A549 (cell line): ENCODE data around the gene NOD2. TPM values are rescaled to one million over a fixed set of nuclear protein-coding genes. Genes with fewer than 3 reads are reported as not detected.

Experiments
- ATAC-seq, 2 experiments: fragments of 200-7000 bp in 1 of 2; fragments of >200 bp in 1 of 2; cut with Nextera tagmentation in 1 of 2; cut with Tn5 transposase in 1 of 2; 3 replicates each; pipeline versions ENCODE4 v1.8.0 to v1.9.1; 2018 to 2020; ENCODE audit warnings: mild to moderate bottlenecking in 1 of 2, moderate library complexity in 1 of 2
- CTCF ChIA-PET: fragments of 300-600 bp; sonication (Branson Sonifier 250); formaldehyde crosslinking; extraction: SDS; loops from one replicate; lab custom pipeline; 2021; ENCODE audit warnings: antibody characterized with exemption, inconsistent platforms; lab: Yijun Ruan, JAX
- POLR2A ChIA-PET: fragments of 350-600 bp; formaldehyde crosslinking; extraction: SDS; loops from one replicate; lab custom pipeline; 2021; ENCODE audit warnings: antibody characterized with exemption, inconsistent platforms; lab: Yijun Ruan, JAX
- DNase-seq, 2 experiments: peaks; one replicate each; pipeline versions ENCODE4 v3.0.0 to v3.0.0-alpha.2; 2011 to 2016; ENCODE audit warnings: low read depth in 1 of 2, low spot score in 1 of 2
- FAIRE-seq: peaks from 2 replicates; lab custom pipeline; 2011; peaks lifted over from hg19 to GRCh38; lab: Jason Lieb, UNC
- H3K27ac ChIP-seq, 2 experiments: fragments of >200 bp; sonication (Bioruptor Twin); formaldehyde crosslinking; 3 replicates each; pipeline ENCODE4 v1.5.1; 2016 to 2017
- H3K4me1 ChIP-seq: fragments of >200 bp; sonication (Bioruptor Twin); formaldehyde crosslinking; 3 replicates; pipeline ENCODE4 v1.6.1; 2016
- H3K4me2 ChIP-seq: fragments of >200 bp; sonication (Bioruptor Twin); formaldehyde crosslinking; 3 replicates; pipeline ENCODE4 v1.6.1; 2016
- H3K4me3 ChIP-seq: fragments of >200 bp; sonication (Bioruptor Twin); formaldehyde crosslinking; 3 replicates; pipeline ENCODE4 v1.5.1; 2016
- H3K9me3 ChIP-seq: fragments of >200 bp; sonication (Bioruptor Twin); formaldehyde crosslinking; 3 replicates; pipeline ENCODE4 v1.6.1; 2016
- ATOH8 ChIP-seq: fragments of 250-450 bp; sonication (Bioruptor Pico); IDR thresholded peaks from 2 replicates; pipeline ENCODE4 v1.5.0; 2020; ENCODE audit warnings: low read depth, mild to moderate bottlenecking, moderate library complexity
- BHLHE40 ChIP-seq: IDR thresholded peaks from 2 replicates; pipeline ENCODE4 v1.6.1; 2012; ENCODE audit warnings: low read depth, low read length, inconsistent platforms
- CBX8 ChIP-seq: fragments of 200-600 bp; sonication (generic); IDR thresholded peaks from 2 replicates; pipeline ENCODE4 v1.6.1; 2016
- CHD4 ChIP-seq: fragments of 200-600 bp; sonication (generic); IDR thresholded peaks from 2 replicates; pipeline ENCODE4 v1.6.1; 2016; ENCODE audit warnings: antibody characterized with exemption, mild to moderate bottlenecking, borderline replicate concordance
- EHMT2 ChIP-seq: fragments of 200-600 bp; sonication (generic); IDR thresholded peaks from 2 replicates; pipeline ENCODE4 v1.6.1; 2016; ENCODE audit warnings: antibody characterized with exemption, low read depth, mild to moderate bottlenecking, moderate library complexity
- FOSB ChIP-seq: fragments of 250-450 bp; sonication (Bioruptor Pico); IDR thresholded peaks from 2 replicates; pipeline ENCODE4 v1.5.0; 2020; ENCODE audit warnings: mild to moderate bottlenecking, moderate library complexity
- FOXS1 ChIP-seq: fragments of 250-450 bp; sonication (Bioruptor Pico); IDR thresholded peaks from 2 replicates; pipeline ENCODE4 v1.5.0; 2020; ENCODE audit warnings: mild to moderate bottlenecking, moderate library complexity
- GATA3 ChIP-seq: IDR thresholded peaks from 2 replicates; pipeline ENCODE4 v1.6.1; 2012; ENCODE audit warnings: borderline replicate concordance
- HEYL ChIP-seq: fragments of 250-450 bp; sonication (Bioruptor Pico); IDR thresholded peaks from 2 replicates; pipeline ENCODE4 v1.8.0; 2021; ENCODE audit warnings: mild to moderate bottlenecking, moderate library complexity
- HOXA7 ChIP-seq: fragments of 250-450 bp; sonication (Bioruptor Pico); IDR thresholded peaks from 2 replicates; pipeline ENCODE4 v1.5.0; 2020; ENCODE audit warnings: mild to moderate bottlenecking, moderate library complexity
- HOXB13 ChIP-seq: fragments of 250-450 bp; sonication (Bioruptor Pico); IDR thresholded peaks from 2 replicates; pipeline ENCODE4 v1.5.0; 2020; ENCODE audit warnings: low read depth, mild to moderate bottlenecking, moderate library complexity
- JUN ChIP-seq, 2 experiments: fragments of >200 bp; sonication (Bioruptor Twin); formaldehyde crosslinking; IDR thresholded peaks; 2 replicates in 1 of 2; 3 replicates in 1 of 2; pipeline ENCODE4 v1.6.1; 2016 to 2017
- KDM5A ChIP-seq: fragments of 200-600 bp; sonication (generic); IDR thresholded peaks from 2 replicates; pipeline ENCODE4 v1.6.1; 2016; ENCODE audit warnings: antibody characterized with exemption, mild to moderate bottlenecking
- MAFK ChIP-seq: fragments of 450-650 bp; IDR thresholded peaks from 2 replicates; pipeline ENCODE4 v1.6.1; 2014; ENCODE audit not compliant: partially characterized antibody
- NPAS2 ChIP-seq: fragments of 250-450 bp; sonication (Bioruptor Pico); IDR thresholded peaks from 2 replicates; pipeline ENCODE4 v1.8.0; 2022; ENCODE audit warnings: mild to moderate bottlenecking, moderate library complexity, borderline replicate concordance
- PBX3 ChIP-seq: IDR thresholded peaks from 2 replicates; pipeline ENCODE4 v1.6.1; 2012
- RAD21 ChIP-seq, 2 experiments: fragments of >200 bp in 1 of 2; sonication (Bioruptor Twin) in 1 of 2; formaldehyde crosslinking in 1 of 2; IDR thresholded peaks in 1 of 2; conservative IDR thresholded peaks in 1 of 2; 2 replicates in 1 of 2; 3 replicates in 1 of 2; pipeline ENCODE4 v1.6.1; 2012 to 2018; ENCODE audit warnings: inconsistent platforms in 1 of 2
- RARB ChIP-seq: fragments of 250-450 bp; sonication (Bioruptor Pico); IDR thresholded peaks from 2 replicates; pipeline ENCODE4 v1.8.0; 2021; ENCODE audit warnings: mild to moderate bottlenecking, moderate library complexity
- RCOR1 ChIP-seq: fragments of 150-350 bp; IDR thresholded peaks from 2 replicates; pipeline ENCODE4 v1.6.1; 2014; ENCODE audit warnings: antibody characterized with exemption, low read length, low read depth
- RFX5 ChIP-seq: fragments of 450-650 bp; IDR thresholded peaks from 2 replicates; pipeline ENCODE4 v1.7.1; 2014; ENCODE audit warnings: antibody characterized with exemption, mild to moderate bottlenecking, moderate library complexity
- RNF2 ChIP-seq: fragments of 200-600 bp; sonication (generic); IDR thresholded peaks from 2 replicates; pipeline ENCODE4 v1.6.1; 2016; ENCODE audit warnings: low read depth, mild to moderate bottlenecking, antibody characterized with exemption, moderate library complexity, borderline replicate concordance
- TFCP2L1 ChIP-seq: fragments of 250-450 bp; sonication (Bioruptor Pico); IDR thresholded peaks from 2 replicates; pipeline ENCODE4 v1.5.0; 2021; ENCODE audit warnings: mild to moderate bottlenecking
- WGBS: methylation state at CpG from one replicate; pipeline ENCODE4 v1.1.6; 2017; ENCODE audit errors: missing lambda C conversion rate; 5-methylcytosine and 5-hydroxymethylcytosine counted together
- polyA plus RNA-seq, 4 experiments: library from polyadenylated mRNA; depleted of rRNA in 3 of 4; stranded (reverse); fragments of >200 nt; fragmentation: RNase III in 1 of 4; extraction: RNeasy Plus Mini Kit Qiagen cat#74134 plus additional on column Dnase treatment in 1 of 4; gene quantifications; 2 replicates in 3 of 4; 3 replicates in 1 of 4; pipeline ENCODE4 v1.2.3, GENCODE V29; 2011 to 2017

NOD2 gene
- polyA plus RNA-seq, 2 of the 4 experiments (the other 2 are of a cell fraction): not detected

- peak in 1 of 2 experiments; percentile 22 for DNase-seq
- H3K4me3 ChIP-seq: no peak overlapping the region
- ChIA-PET CTCF (interaction anchor here (1.3 to 1.5 kb wide), 2 partner anchors 14 to 82 kb away, joined by 3 to 11 read pairs; no protein-coding TSS in a partner anchor), POLR2A (no interaction called here)
- no peak overlapping the region for H3K27ac ChIP-seq
- ATAC-seq: peak; percentile 43 to 46; a peak in 4 of 6 replicates
- H3K4me1 ChIP-seq: peaks cover 3% of the 10 kb centered on the region; the same call in 1 of the 3 replicates
- H3K4me2 ChIP-seq: no peak overlapping the region
- no peak for TF ChIP-seq CHD4
- no peak for TF ChIP-seq RNF2
- TF ChIP-seq RAD21 (conservative IDR thresholded peaks at IDR 0.05 in 1 of 2, IDR thresholded peaks at IDR 0.05 in 1 of 2): peak; percentile 39 to 47; a peak in 4 of 5 replicates
- TF ChIP-seq EHMT2: no peak
- FAIRE-seq: no peak
- 82% methylated on average over 7 of the region's 7 CpGs for WGBS
- no peaks in the 10 kb centered on the region for H3K9me3 ChIP-seq
Observed at GRCh38 chr16:50747207-50747956, 54.0 kb downstream of the NOD2 start.

GRCh38 chr16:50751528-50751927 is 58.1 kb downstream of the NOD2 start:
- no peak for DNase-seq

GRCh38 chr16:50752471-50753235 is 59.2 kb downstream of the NOD2 start:
- 75% methylated on average over 4 of the region's 4 CpGs for WGBS
- ATAC-seq (no peak), DNase-seq (no peak), FAIRE-seq (no peak)
- TF ChIP-seq RAD21 (conservative IDR thresholded peaks at IDR 0.05 in 1 of 2, IDR thresholded peaks at IDR 0.05 in 1 of 2): no peak
- no peak for TF ChIP-seq CBX8
- no peak for TF ChIP-seq JUN (IDR thresholded peaks at IDR 0.05)
- no peak for TF ChIP-seq RARB (CRISPR knock-in tag)
- no peak for TF ChIP-seq ATOH8
- TF ChIP-seq BHLHE40: no peak
- TF ChIP-seq KDM5A: no peak
- TF ChIP-seq FOXS1: no peak
- TF ChIP-seq RCOR1: no peak
- no peak for TF ChIP-seq RFX5
- TF ChIP-seq HEYL (CRISPR knock-in tag): no peak
- TF ChIP-seq NPAS2 (CRISPR knock-in tag): no peak
- TF ChIP-seq FOSB (CRISPR knock-in tag): no peak
- no peak for TF ChIP-seq PBX3
- TF ChIP-seq GATA3: no peak
- no peak for TF ChIP-seq CHD4
- TF ChIP-seq TFCP2L1 (CRISPR knock-in tag): no peak
- TF ChIP-seq MAFK: no peak
- ChIA-PET POLR2A (no interaction called here), CTCF (interaction anchor here (0.7 kb wide), 1 partner anchor 17 kb away, joined by 3 read pairs; no protein-coding TSS in a partner anchor)
- Histone ChIP-seq H3K4me2 (no peak overlapping the region), H3K9me3 (no peaks in the 10 kb centered on the region), H3K4me1 (no peaks in the 10 kb centered on the region), H3K27ac (no peak overlapping the region), H3K4me3 (no peak overlapping the region)

More at GRCh38 chr16:50751528-50751927, 58.1 kb downstream of the NOD2 start:
- no peaks in the 10 kb centered on the region for H3K4me1 ChIP-seq
- CTCF ChIA-PET: interaction anchor here (1.1 kb wide), 1 partner anchor 55 kb away, joined by 3 read pairs; no protein-coding TSS in a partner anchor
- no peaks in the 10 kb centered on the region for H3K9me3 ChIP-seq
- H3K27ac ChIP-seq: no peak overlapping the region
- ATAC-seq (no peak), FAIRE-seq (no peak)
- no peak for TF ChIP-seq CBX8
- TF ChIP-seq TFCP2L1 (CRISPR knock-in tag): no peak
- TF ChIP-seq HOXA7 (CRISPR knock-in tag): no peak
- TF ChIP-seq HOXB13: no peak
- POLR2A ChIA-PET: no interaction called here
- no peak overlapping the region for H3K4me3 ChIP-seq
- WGBS: 74% methylated on average over 6 of the region's 6 CpGs
- H3K4me2 ChIP-seq: no peak overlapping the region
